Immature natural killer cell (primary cell): ENCODE measurements around the gene CDKAL1. TPM values are rescaled to one million over a fixed set of nuclear protein-coding genes. Genes with fewer than 3 reads are reported as not detected.
"Not testable (repeated sequence)": the region's sequence is repeated elsewhere in the genome, so short reads cannot be mapped to it uniquely, and the experiment has no call there.

ENCODE experiments used
- DNase-seq, 3 donors: peaks; one replicate each; pipeline ENCODE4 v3.0.0; 2022; ENCODE audit warnings: mixed read lengths in 1 of 3
- H3K27ac Mint-ChIP-seq, 6 donors: one replicate each; pipeline ENCODE4 v1.8.0; 2020; ENCODE audit warnings: mixed read lengths in 6 of 6, mild to moderate bottlenecking in 5 of 6, inconsistent platforms in 4 of 6, moderate library complexity in 3 of 6
- H3K27me3 Mint-ChIP-seq, 3 donors: one replicate each; pipeline ENCODE4 v1.8.0; 2020 to 2021; ENCODE audit warnings: low read depth in 3 of 3, mild to moderate bottlenecking in 3 of 3, mixed read lengths in 3 of 3, moderate library complexity in 3 of 3, inconsistent platforms in 1 of 3
- H3K36me3 Mint-ChIP-seq, 3 donors: one replicate each; pipeline ENCODE4 v1.8.0; 2020; ENCODE audit warnings: mixed read lengths in 3 of 3, inconsistent platforms in 2 of 3, mild to moderate bottlenecking in 2 of 3
- H3K4me1 Mint-ChIP-seq, 2 donors: one replicate each; pipeline ENCODE4 v1.8.0; 2020; ENCODE audit warnings: inconsistent platforms in 2 of 2, mild to moderate bottlenecking in 2 of 2, mixed read lengths in 2 of 2, moderate library complexity in 1 of 2
- H3K4me3 Mint-ChIP-seq, 5 donors: one replicate each; pipeline ENCODE4 v1.8.0; 2020; ENCODE audit warnings: mild to moderate bottlenecking in 5 of 5, mixed read lengths in 5 of 5, inconsistent platforms in 3 of 5, moderate library complexity in 3 of 5
- H3K9me3 Mint-ChIP-seq, 6 donors: one replicate each; pipeline ENCODE4 v1.8.0; 2020; ENCODE audit warnings: mild to moderate bottlenecking in 6 of 6, mixed read lengths in 6 of 6, inconsistent platforms in 4 of 6, moderate library complexity in 3 of 6
- polyA plus RNA-seq, 3 donors: library from polyadenylated mRNA; unstranded; fragments of 300-500 nt; fragmentation: Illumina TruSeq; gene quantifications; one replicate each; pipeline ENCODE4 v1.2.3, GENCODE V29; 2021

The CDKAL1 gene
- polyA plus RNA-seq, 3 donors from 2014 or later, result 22.4 to 32.3 (median 25.4) TPM

DNA sequence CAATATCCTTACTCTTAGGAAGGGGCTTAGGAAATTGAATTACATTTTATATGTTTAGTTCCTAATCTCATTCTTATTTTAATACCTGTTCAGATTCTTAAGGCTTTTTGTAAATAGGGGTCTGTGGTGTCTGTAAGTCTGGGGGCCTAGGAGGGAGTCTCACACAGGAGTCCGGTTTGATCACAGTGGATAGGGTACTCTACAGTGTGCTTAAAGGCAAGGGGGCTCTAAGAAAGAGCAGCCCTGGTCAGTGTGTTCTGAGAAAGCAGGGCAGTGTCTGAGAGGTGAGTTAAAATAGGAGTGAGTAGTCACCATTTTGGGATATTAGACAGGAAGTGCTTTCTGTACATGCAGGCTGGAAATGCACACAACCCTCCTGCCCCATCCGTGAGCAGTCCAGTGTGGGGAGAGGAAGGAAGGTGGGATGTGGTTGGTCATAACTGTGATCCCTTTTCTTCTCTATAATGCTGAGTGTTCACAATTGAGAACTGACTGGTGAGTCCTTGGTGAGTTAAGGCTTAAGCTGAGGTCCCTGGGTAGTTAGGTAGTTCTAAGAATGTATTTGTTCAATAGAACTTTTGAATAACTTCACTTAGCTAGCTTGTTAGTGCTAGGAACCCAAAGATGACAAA, 50.0 kb downstream of the CDKAL1 start:
- H3K36me3 Mint-ChIP-seq, result peaks cover 4 to 24% (median 9%) of the 10 kb centered on the region in 3 donors
- peaks cover 0 to 3% (median 0%) of the 10 kb centered on the region in 3 donors for H3K27me3 Mint-ChIP-seq
- no peak overlapping the region for H3K4me3 Mint-ChIP-seq
- DNase-seq, result no peak
- peak overlapping the region in 1 of 6 donors; percentile 17 for H3K27ac Mint-ChIP-seq
- H3K9me3 Mint-ChIP-seq, result no peaks in the 10 kb centered on the region
- peaks cover 5 to 24% of the 10 kb centered on the region in 2 donors for H3K4me1 Mint-ChIP-seq

DNA sequence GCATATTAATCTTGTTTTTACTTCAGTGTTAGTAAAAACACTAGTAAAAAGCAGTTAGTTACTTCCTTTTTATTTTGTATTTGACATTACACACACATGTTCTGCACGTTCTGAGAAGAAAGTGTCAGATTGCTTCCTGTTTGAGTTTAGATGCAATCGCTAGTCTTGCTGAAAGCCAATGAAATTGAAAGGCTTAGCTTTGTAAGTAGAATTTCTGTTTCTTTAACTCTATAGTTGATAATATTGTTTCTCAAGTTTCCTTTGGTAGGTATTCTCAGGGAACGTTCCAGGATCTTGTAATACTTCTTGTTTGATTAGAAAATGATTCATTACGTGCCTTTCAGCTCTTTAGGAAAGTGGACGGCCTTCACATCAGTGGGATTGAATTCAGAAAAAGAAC, 55.0 kb downstream of the CDKAL1 start:
- no peak for DNase-seq
- no peak overlapping the region for H3K4me3 Mint-ChIP-seq
- peaks cover 10 to 45% of the 10 kb centered on the region in 2 donors for H3K4me1 Mint-ChIP-seq
- peaks cover 0 to 3% (median 0%) of the 10 kb centered on the region in 3 donors for H3K27me3 Mint-ChIP-seq
- H3K27ac Mint-ChIP-seq, result no peak overlapping the region
- H3K36me3 Mint-ChIP-seq, result peaks cover 16 to 49% (median 40%) of the 10 kb centered on the region in 3 donors
- H3K9me3 Mint-ChIP-seq, result peaks cover 0 to 4% (median 0%) of the 10 kb centered on the region in 6 donors

DNA sequence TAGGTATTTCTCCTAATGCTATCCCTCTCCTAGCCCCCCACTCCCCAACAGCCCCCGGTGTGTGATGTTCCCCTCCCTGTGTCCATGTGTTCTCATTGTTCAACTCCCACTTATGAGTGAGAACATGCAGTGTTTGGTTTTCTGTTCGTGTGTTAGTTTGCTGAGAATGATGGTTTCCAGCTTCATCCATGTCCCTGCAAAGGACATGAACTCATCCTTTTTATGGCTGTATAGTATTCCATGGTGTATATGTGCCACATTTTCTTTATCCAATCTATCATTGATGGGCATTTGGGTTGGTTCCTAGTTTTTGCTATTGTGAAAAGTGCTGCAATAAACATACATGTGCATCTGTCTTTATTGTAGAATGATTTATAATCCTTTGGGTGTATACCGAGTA, 56.2 kb downstream of the CDKAL1 start:
- not testable (repeated sequence) for H3K4me3 Mint-ChIP-seq, DNase-seq, H3K27ac Mint-ChIP-seq, H3K27me3 Mint-ChIP-seq, H3K9me3 Mint-ChIP-seq
- peaks cover 10 to 39% of the 10 kb centered on the region in 2 donors for H3K4me1 Mint-ChIP-seq
- peaks cover 18 to 55% (median 40%) of the 10 kb centered on the region in 3 donors for H3K36me3 Mint-ChIP-seq

DNA sequence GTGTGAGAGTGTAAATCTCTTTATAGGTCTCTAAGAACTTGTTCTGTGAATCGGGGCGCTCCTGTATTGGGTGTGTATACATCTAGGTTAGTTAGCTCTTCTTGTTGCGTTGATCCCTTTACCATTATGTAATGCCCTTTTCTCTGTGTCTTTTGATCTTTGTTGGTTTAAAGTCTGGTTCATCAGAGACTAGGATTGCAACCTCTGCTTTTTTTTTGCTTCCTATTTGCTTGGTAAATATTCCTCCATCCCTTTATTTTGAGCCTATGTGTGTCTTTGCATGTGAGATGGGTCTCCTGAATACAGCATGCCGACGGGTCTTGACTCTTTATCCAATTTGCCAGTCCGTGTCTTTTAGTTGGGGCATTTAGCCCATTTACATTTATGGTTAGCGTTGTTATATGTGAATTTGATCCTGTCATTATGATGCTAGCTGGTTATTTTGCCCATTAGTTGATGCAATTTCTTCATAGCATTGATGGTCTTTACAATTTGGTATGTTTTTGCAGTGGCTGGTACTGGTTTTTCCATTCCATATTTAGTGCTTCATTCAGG, 60.1 kb downstream of the CDKAL1 start:
- not testable (repeated sequence) for H3K27ac Mint-ChIP-seq, H3K27me3 Mint-ChIP-seq, H3K4me3 Mint-ChIP-seq, H3K9me3 Mint-ChIP-seq, DNase-seq
- H3K4me1 Mint-ChIP-seq, result peaks cover 7 to 26% of the 10 kb centered on the region in 2 donors
- H3K36me3 Mint-ChIP-seq, result peaks cover 18 to 64% (median 41%) of the 10 kb centered on the region in 3 donors

DNA sequence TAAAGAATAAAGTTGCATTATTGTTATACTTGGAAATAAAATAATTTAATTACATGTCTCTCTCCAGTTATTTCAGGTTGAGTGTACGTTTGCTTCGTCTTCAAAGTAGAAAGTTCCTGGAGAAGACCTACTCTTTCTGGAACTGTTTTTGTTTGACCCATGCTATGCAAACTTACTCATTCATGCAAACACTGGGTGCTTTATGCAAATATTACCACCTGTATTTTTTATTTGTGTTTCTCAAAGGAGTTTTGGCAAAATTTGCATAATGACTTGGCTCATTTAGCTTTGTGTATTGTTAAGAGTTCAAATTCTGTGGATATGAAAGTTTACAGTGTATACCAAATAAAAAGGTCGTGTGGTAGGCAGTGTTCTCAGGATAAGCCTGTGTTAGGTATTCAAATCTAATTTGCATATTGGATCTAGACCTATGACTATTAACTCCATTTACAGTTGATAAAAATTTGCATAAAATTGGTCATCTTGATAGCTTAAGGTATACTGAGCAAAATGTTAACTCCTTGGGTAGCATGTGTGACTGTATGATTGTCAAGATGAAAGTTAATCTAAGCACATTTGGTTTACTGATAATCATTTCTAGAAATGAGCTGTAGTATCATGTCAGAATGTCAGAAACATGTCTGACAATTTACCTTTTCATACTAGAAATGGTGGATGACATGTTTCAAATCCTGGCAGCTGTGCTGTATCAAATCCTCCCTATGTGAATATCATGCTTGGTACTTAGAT, 65.2 kb downstream of the CDKAL1 start:
- Mint-ChIP-seq H3K9me3 (peaks cover 0 to 2% (median 0%) of the 10 kb centered on the region in 6 donors), H3K4me3 (no peak overlapping the region), H3K4me1 (peaks cover 0 to under 1% of the 10 kb centered on the region in 2 donors), H3K27ac (no peak overlapping the region), H3K36me3 (peaks cover 10 to 48% (median 23%) of the 10 kb centered on the region in 3 donors), H3K27me3 (no peaks in the 10 kb centered on the region)
- no peak for DNase-seq

DNA sequence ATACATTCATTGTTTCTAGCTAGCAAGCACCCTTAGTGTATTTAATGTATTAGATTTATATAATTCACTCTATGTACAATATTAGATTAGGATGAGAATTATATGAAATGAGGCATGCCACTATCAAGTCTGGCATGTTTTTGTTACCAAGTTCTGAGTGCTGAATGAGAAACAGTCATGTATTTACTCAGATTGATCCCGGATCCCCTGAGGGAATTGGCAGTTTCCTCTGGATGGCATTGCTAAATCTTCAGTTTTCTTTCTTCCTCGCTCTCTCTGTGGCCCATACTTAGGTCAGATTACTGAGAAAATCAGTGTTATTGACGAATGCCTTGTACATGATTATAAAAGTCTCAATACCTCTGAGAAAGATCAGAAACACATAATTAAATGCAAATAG, 66.6 kb downstream of the CDKAL1 start:
- peaks cover 4 to 40% (median 14%) of the 10 kb centered on the region in 3 donors for H3K36me3 Mint-ChIP-seq
- no peak overlapping the region for H3K4me3 Mint-ChIP-seq
- H3K27me3 Mint-ChIP-seq, result no peaks in the 10 kb centered on the region
- H3K27ac Mint-ChIP-seq, result no peak overlapping the region
- H3K9me3 Mint-ChIP-seq, result no peaks in the 10 kb centered on the region
- peaks cover 0 to 1% of the 10 kb centered on the region in 2 donors for H3K4me1 Mint-ChIP-seq
- DNase-seq, result no peak

DNA sequence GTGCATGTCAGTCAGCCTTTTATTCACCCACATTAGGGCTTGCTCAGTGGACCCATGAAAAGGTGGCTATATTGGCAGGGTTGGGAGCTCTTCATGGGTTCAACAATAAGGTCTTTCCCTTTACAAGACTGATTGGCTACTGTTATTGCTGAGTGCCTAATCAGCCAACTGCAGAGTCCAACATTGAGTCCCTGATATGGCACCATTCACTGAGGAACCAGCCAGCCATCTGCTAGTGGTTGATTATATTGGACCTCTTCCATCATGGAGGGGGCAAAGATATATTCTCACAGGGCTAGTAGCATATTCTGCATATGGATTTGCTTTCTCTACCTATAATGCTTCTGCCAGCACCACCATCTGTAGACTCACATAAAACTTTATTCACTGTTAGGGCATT, 69.9 kb downstream of the CDKAL1 start:
- Mint-ChIP-seq H3K4me3 (no peak overlapping the region), H3K36me3 (peaks cover 4 to 29% (median 10%) of the 10 kb centered on the region in 3 donors), H3K27ac (no peak overlapping the region), H3K27me3 (no peaks in the 10 kb centered on the region), H3K9me3 (no peaks in the 10 kb centered on the region), H3K4me1 (peaks cover 2 to 14% of the 10 kb centered on the region in 2 donors)
- no peak for DNase-seq

DNA sequence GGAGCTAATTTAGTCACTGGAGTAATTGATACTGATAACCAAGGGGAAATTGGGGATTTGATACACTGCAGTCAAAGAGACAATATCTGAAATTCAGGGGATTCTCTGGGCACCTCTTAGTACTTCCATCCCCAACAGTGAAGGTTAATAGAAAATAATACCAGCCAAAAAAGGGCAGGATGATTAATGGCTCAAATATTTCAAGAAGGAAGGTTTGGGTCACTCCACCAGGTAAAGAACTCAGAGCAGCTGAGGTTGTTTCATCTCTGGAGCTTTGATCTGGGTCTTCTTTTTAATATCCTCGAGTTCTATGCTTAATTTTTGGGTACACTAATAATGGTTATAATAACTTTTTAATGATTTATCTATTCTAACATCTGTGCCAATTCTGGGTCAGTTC, 70.8 kb downstream of the CDKAL1 start:
- Mint-ChIP-seq H3K27me3 (no peaks in the 10 kb centered on the region), H3K9me3 (no peaks in the 10 kb centered on the region), H3K4me1 (peaks cover 2 to 14% of the 10 kb centered on the region in 2 donors), H3K36me3 (peaks cover 8 to 27% (median 10%) of the 10 kb centered on the region in 3 donors), H3K4me3 (no peak overlapping the region), H3K27ac (no peak overlapping the region)
- no peak for DNase-seq

DNA sequence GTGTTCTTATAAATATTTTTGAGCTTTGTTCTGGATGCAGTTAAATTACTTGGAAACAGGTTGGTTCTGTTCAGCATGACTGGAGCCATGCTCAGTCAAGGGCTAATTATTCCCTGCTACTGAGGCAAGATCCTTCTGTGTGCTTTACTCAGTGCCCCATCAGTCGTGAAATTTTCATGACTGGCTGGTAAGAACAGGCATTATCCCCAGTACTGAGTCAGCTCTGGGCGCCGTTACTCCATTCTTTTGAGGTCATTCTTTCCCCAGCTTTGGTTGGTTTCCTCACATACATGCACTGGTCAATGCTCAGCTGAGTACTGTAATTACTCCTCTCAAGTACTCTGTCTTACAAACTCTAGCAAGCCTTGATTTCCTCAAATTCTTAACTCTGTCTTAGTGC, 71.3 kb downstream of the CDKAL1 start:
- no peak for DNase-seq
- Mint-ChIP-seq H3K4me1 (peaks cover 2 to 14% of the 10 kb centered on the region in 2 donors), H3K27ac (no peak overlapping the region), H3K36me3 (peaks cover 10 to 32% (median 13%) of the 10 kb centered on the region in 3 donors), H3K9me3 (no peaks in the 10 kb centered on the region), H3K4me3 (no peak overlapping the region), H3K27me3 (no peaks in the 10 kb centered on the region)

DNA sequence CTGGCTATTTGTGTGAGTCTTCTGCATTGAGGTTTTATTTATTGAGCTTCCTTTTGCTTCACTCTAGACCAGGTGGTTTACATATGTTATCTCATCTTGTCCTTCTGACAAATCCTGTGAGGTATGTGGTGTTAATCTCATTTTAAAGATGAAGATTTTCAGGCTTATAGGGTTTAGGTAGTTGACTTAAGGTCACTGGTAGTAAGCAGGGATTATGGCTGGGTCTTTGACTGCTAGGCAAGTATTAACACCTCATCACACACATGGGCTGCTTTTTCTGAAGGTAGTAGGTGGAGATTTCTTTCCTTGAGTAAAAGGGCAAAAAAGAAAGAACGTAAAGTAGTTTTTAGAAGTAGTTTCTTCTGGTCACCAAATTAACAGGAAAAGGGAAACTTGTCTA, 72.6 kb downstream of the CDKAL1 start:
- Mint-ChIP-seq H3K4me3 (no peak overlapping the region), H3K4me1 (peaks cover 2 to 16% of the 10 kb centered on the region in 2 donors), H3K27ac (no peak overlapping the region), H3K27me3 (peaks cover 0 to 2% (median 0%) of the 10 kb centered on the region in 3 donors), H3K9me3 (no peaks in the 10 kb centered on the region), H3K36me3 (peaks cover 11 to 27% (median 14%) of the 10 kb centered on the region in 3 donors)
- DNase-seq, result no peak

DNA sequence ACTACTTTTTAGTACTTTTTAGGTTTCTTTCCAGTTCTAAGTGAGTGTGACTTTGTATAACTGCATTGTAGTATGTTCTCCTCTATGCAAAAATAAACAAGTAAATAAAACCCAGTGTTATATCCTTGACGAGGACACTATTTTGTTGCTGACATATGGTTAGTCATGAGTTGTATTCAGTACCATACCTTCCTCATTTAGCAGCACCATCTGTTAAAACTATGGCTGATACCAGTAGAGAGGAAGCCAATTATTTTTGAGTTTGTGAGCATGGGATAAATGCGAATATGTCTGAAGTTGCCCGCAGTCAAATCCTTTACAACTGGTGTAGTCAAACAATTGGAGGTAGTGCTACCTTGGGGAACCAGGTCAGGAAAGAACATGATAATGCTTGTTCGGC, 74.1 kb downstream of the CDKAL1 start:
- Mint-ChIP-seq H3K4me1 (peaks cover 2 to 24% of the 10 kb centered on the region in 2 donors), H3K27ac (no peak overlapping the region), H3K4me3 (no peak overlapping the region), H3K27me3 (peaks cover 0 to 2% (median 0%) of the 10 kb centered on the region in 3 donors), H3K9me3 (no peaks in the 10 kb centered on the region), H3K36me3 (peaks cover 6 to 20% (median 8%) of the 10 kb centered on the region in 3 donors)
- no peak for DNase-seq

DNA sequence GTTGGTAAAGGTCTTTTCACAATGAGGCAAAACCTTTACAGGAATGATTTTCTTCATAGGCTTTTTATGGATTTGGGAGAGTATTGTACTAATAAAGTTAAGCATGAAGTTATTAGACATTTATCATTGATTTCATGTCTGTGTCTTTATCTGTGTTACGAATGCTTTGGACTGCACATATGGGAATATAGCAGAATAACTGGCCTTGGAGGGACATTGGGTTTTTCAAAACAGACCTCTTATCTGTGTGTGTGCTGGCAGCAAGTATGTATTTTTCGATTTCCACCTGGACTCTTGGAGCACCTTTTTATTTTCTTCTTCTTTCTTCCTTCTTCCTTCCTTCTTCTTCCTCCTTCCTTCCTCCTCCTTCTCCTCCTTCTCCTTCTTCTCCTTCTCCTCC, 74.6 kb downstream of the CDKAL1 start:
- H3K36me3 Mint-ChIP-seq, result peaks cover 4 to 18% (median 6%) of the 10 kb centered on the region in 3 donors
- DNase-seq, result no peak
- H3K4me3 Mint-ChIP-seq, result no peak overlapping the region
- peaks cover 0 to 2% (median 0%) of the 10 kb centered on the region in 3 donors for H3K27me3 Mint-ChIP-seq
- no peaks in the 10 kb centered on the region for H3K9me3 Mint-ChIP-seq
- H3K27ac Mint-ChIP-seq, result no peak overlapping the region
- H3K4me1 Mint-ChIP-seq, result peaks cover 2 to 24% of the 10 kb centered on the region in 2 donors

DNA sequence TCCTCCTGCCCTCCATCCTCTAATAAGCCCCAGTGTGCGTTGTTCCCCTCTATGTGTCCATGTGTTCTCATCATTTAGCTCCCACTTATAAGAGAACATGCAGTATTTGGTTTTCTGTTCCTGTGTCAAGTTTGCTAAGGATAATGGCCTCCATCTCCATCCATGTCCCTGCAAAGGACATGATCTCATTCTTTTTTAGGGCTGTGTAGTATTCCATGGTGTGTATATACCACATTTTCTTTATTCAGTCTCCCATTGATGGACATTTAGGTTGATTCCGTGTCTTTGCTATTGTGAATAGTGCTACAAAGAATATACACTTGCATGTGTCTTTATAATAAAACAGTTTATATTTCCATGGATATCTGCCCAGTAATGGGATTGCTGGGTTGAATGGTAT, 75.7 kb downstream of the CDKAL1 start:
- H3K4me3 Mint-ChIP-seq, H3K9me3 Mint-ChIP-seq, H3K27me3 Mint-ChIP-seq, H3K27ac Mint-ChIP-seq, DNase-seq: not testable (repeated sequence)
- Mint-ChIP-seq H3K4me1 (peaks cover 2 to 29% of the 10 kb centered on the region in 2 donors), H3K36me3 (peaks cover 4 to 18% (median 6%) of the 10 kb centered on the region in 3 donors)
